HFF-Myc (cell line): ENCODE data around the gene ABCA4.
"Not testable (repeated sequence)": the region's sequence is repeated elsewhere in the genome, so short reads cannot be mapped to it uniquely, and the experiment has no call there.

ENCODE experiments used
- DNase-seq: peaks from one replicate; pipeline ENCODE4 v3.0.0-alpha.2; 2011; ENCODE audit warnings: low read depth; ENCODE audit errors: extremely low read depth
- H3K4me3 ChIP-seq: replicated peaks from 2 replicates; pipeline ENCODE4 v1.5.1; 2011; ENCODE audit warnings: low read depth, mild to moderate bottlenecking, control low read depth, low read length
- CTCF ChIP-seq: IDR thresholded peaks from 2 replicates; pipeline ENCODE4 v1.5.1; 2012; ENCODE audit warnings: mild to moderate bottlenecking, low read depth, low read length, control low read depth; ENCODE audit errors: missing control alignments

The ABCA4 gene

GRCh38 chr1:94154989-94155388, 34.0 kb upstream of the ABCA4 start:
- DNase-seq, result no peak
- TF ChIP-seq CTCF, result no peak
- H3K4me3 ChIP-seq, result no peak overlapping the region

GRCh38 chr1:94153133-94153532, 32.2 kb upstream of the ABCA4 start:
- no peak for TF ChIP-seq CTCF
- DNase-seq, result no peak
- H3K4me3 ChIP-seq, result no peak overlapping the region

- DNase-seq, H3K4me3 ChIP-seq: not testable (repeated sequence)
Observed at GRCh38 chr1:94149166-94149565, 28.2 kb upstream of the ABCA4 start.

- DNase-seq, result no peak
- no peak overlapping the region for H3K4me3 ChIP-seq
- no peak for TF ChIP-seq CTCF
Observed at GRCh38 chr1:94146273-94146672, 25.3 kb upstream of the ABCA4 start.

- TF ChIP-seq CTCF, result no peak
- H3K4me3 ChIP-seq, result no peak overlapping the region
- DNase-seq, result no peak
Observed at GRCh38 chr1:94144836-94145235, 23.9 kb upstream of the ABCA4 start.

- no peak overlapping the region for H3K4me3 ChIP-seq
- no peak for TF ChIP-seq CTCF
- DNase-seq, result no peak
Observed at GRCh38 chr1:94143809-94144176, 22.8 kb upstream of the ABCA4 start.

- no peak for TF ChIP-seq CTCF
- no peak for DNase-seq
- no peak overlapping the region for H3K4me3 ChIP-seq
Observed at GRCh38 chr1:94143173-94143808, 22.3 kb upstream of the ABCA4 start.
